Measurements from ENCODE around the gene AFF1.
"Not testable (repeated sequence)": the region's sequence is repeated elsewhere in the genome, so short reads cannot be mapped to it uniquely, and the experiment has no call there.

Gene AFF1

DNA sequence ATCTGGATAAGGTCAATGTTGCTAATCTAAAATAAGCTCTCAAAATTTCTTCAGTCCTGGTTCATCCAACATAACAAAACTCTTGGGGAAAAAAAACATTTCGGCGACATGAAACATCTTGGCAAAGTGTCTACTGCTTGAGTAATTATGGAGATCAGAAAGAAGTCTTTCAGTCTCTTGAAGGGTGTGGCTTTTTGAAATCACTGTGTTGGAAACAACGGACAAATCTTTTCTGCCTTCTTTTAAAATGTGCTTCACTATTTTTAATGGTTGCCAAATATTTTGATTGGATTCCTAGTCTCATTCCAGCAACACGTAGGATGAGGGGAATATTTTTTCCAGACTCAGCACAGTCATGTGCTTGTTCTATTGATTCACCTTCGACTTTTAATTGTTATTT, 147.0 kb downstream of the AFF1 start:
- no peak for DNase-seq (ENCODE audit: low spot score)

DNA sequence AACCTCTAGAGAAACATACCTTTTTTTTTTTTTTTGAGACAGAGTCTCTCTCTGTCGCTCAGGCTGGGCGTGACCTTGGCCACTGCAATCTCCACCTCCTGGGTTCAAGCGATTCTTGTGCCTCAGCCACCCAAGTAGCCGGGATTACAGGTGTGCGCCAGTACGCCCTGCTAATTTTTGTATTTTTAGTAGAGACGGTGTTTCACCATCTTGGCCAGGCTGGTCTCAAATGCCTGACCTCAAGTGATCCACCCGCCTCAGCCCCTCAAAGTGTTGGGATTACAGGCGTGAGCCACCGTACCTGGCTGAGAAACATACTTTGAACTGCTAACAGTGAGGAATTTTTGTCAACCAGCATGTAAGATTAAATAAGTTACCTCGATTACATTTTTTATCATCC, 150.9 kb downstream of the AFF1 start:
- DNase-seq (ENCODE audit: low spot score), result not testable (repeated sequence)

GRCh38 chr4:87086143-87086805, 151.5 kb downstream of the AFF1 start:
- DNase-seq (ENCODE audit: low spot score), result no peak

DNA sequence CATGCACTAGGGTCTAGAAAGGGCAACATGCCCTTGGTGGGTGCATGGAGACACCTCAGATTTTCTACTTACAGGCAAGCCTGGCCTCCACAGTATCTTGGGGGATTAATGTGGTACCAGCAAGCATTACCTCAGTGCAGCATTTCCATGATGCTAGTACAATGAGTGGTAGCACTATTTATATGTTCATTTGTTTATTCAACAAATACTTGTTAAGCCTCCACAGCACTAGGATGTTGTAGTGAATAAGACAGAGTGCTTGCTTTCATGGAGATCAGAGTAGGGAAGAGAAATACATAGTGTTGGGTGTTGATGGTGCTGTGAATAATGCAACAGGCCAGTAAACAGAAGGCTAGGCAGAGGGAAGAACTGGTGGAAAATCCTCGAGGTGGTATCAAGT, 152.2 kb downstream of the AFF1 start:
- no peak for DNase-seq (ENCODE audit: low spot score)

GRCh38 chr4:87087420-87087819, 152.6 kb downstream of the AFF1 start:
- no peak for DNase-seq (ENCODE audit: low spot score)

DNA sequence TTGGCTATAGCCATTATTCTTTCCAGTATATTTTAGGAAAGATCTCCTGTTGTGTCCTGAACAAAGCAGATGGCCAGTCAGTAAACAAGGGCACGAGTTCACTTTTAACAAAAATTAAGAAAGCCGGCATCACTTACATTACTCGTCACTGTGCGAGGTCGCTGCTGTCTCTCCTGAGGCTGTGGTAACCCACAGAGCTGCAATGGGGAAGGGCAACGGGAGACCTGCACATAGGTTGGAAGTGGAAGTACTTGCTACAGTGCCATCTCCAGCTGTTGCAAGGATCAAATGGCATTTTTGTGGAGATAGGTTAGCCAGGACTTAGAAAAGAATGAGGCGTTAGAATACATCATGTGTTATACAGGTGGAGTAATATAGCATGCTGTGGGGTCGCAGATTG, 153.4 kb downstream of the AFF1 start:
- DNase-seq (ENCODE audit: low spot score), result no peak

DNA sequence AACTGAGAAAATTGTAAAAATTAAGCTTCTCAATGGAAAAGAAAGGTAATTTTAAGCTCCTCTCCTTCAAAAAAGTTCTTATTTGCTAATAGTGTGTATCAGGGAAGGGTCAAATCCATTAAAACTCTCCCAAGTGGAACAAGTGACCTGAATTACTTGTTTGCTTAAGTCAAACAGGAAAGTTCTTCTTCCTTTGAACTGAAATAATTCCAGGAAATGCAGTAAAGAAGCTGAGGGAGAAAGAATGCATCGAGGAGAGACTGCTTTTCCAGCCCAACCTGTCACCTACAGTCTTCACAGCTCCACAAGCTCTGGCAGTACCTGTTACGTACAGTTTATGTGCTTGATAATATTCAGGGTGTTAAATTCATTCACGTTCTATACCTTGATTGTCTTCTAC, 154.6 kb downstream of the AFF1 start:
- DNase-seq (ENCODE audit: low spot score), result no peak

- no peak for DNase-seq (ENCODE audit: low spot score)
These were observed 155.5 kb downstream of the AFF1 start for GRCh38 chr4:87090305-87090704.

DNA sequence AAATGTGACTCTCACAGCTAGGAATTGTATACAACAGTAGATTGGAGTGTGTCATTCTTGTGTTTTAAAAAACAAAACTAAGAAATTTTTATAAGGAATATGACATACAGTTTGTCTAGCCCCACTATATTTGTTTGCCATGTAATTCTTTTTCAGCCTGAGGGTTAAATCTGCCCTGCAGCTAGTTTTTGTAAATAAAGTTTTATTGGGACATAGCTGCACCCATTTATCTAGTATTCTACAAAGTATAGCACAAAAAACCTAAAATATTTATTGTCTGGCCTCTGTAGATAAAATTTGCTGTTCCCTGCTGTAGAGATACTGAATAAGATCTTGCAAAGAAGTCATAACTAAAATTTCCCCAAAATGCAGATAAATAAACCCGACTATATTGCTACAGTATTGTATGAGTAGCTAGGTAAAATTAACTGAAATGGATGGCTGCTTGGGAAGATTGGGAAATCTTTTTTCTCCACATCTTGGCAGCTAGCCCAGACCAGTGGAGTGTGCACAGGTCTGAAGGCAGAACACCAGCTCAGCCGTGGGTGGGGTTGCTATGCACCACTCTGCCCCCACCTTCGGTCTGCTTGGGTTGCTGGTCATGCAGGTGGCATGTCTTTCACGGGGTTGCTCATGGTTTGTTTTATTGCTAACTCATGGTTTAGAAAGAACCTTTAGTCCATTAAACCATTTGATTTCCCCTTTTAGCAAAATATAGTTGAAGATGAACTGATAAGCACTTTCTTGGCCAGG, 157.8 kb downstream of the AFF1 start:
- DNase-seq (ENCODE audit: low spot score), result no peak

GRCh38 chr4:87093443-87094123, 158.8 kb downstream of the AFF1 start:
- peak; percentile 80 for DNase-seq (ENCODE audit: low spot score)

- DNase-seq (ENCODE audit: low spot score), result no peak
These were observed 162.3 kb downstream of the AFF1 start for GRCh38 chr4:87097075-87097474.

GRCh38 chr4:87100168-87100567, 165.4 kb downstream of the AFF1 start:
- DNase-seq (ENCODE audit: low spot score), result no peak

GRCh38 chr4:87101543-87102199, 166.9 kb downstream of the AFF1 start:
- DNase-seq (ENCODE audit: low spot score), result no peak

GRCh38 chr4:87103086-87103485, 168.3 kb downstream of the AFF1 start:
- no peak for DNase-seq (ENCODE audit: low spot score)

GRCh38 chr4:87103691-87104187, 168.9 kb downstream of the AFF1 start:
- DNase-seq (ENCODE audit: low spot score), result no peak

DNA sequence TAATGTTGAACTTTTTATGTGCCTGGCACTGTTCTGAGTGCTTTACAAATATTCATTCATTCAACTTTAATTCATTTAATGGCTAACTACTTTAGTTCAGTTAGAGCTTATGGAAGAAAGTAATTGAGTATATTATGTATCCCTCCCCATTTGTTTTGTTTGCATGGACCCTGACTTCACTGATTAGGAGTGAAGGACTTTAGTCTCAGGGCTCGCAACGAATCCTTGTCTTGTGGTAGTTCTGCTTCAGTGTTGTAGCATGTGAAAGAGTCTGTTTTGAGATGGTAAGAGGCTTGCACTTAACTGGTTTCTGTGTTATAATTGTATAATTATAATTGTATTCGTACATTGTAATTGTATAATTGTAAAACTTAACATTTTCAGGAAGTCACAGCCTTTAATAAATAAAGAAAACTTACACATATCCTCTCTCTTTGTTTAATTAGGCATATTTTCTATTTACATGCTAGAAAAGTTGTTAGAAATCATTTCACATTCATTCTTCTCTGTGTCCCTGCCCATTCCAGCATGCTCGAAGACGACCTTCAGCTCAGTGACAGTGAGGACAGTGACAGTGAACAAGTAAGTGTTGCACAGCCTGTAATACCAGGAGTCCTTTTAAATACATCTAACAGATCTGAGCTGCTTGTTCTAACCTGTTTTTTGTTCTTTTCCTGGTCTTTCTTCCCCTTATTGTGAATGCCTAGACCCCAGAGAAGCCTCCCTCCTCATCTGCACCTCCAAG, 170.5 kb downstream of the AFF1 start:
- DNase-seq (ENCODE audit: low spot score), result no peak

DNA sequence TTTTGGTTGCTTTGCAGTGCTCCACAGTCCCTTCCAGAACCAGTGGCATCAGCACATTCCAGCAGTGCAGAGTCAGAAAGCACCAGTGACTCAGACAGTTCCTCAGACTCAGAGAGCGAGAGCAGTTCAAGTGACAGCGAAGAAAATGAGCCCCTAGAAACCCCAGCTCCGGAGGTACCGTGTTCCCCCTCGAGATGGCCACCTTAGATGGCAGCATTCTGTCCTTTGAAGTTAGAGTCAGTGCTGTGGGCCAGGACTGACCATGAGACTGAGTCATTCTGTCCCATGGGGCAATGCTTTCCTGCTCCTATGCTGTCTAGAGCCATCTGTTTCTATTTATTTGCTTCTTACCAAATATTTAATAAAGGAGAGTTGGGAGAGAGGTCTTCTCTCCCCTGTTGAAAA, 173.3 kb downstream of the AFF1 start:
- DNase-seq (ENCODE audit: low spot score), result no peak

DNA sequence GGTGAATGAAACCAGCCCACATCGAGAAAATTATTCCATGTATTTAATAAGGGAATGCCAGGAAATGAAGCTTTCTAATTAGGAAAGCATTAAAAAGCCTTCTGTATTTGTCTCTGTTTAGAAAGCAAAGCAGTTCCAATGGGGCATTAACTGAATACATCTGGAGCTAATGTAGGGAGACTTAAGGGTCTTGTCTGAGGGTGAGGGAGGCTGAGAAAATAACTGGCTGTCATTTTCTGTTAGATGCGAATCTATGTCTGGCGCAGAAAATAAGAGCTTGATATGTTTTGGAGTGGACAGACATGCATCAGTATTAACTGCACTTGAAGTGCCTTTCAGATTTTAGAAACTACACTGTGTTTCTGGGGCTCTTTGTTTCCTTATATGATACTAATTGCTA, 174.3 kb downstream of the AFF1 start:
- DNase-seq (ENCODE audit: low spot score), result no peak

- no peak for DNase-seq (ENCODE audit: low spot score)
These were observed 175.1 kb downstream of the AFF1 start for GRCh38 chr4:87109945-87110344.

GRCh38 chr4:87112063-87112462, 177.3 kb downstream of the AFF1 start:
- DNase-seq (ENCODE audit: low spot score), result no peak

DNA sequence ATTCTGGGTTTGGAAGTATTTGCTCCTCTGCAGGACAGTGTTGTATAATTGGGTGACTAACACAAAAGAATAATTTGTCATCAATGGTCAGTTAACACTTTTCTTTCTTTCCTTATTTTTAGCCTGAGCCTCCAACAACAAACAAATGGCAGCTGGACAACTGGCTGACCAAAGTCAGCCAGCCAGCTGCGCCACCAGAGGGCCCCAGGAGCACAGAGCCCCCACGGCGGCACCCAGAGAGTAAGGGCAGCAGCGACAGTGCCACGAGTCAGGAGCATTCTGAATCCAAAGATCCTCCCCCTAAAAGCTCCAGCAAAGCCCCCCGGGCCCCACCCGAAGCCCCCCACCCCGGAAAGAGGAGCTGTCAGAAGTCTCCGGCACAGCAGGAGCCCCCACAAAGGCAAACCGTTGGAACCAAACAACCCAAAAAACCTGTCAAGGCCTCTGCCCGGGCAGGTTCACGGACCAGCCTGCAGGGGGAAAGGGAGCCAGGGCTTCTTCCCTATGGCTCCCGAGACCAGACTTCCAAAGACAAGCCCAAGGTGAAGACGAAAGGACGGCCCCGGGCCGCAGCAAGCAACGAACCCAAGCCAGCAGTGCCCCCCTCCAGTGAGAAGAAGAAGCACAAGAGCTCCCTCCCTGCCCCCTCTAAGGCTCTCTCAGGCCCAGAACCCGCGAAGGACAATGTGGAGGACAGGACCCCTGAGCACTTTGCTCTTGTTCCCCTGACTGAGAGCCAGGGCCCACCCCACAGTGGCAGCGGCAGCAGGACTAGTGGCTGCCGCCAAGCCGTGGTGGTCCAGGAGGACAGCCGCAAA, 179.6 kb downstream of the AFF1 start:
- DNase-seq (ENCODE audit: low spot score), result no peak
